GM18511 (cell line): ENCODE measurements around the gene SMCR8.
"Not testable (repeated sequence)": the region's sequence is repeated elsewhere in the genome, so short reads cannot be mapped to it uniquely, and the experiment has no call there.

Experiments
- ATAC-seq: cut with Tn5 transposase; IDR thresholded peaks from one replicate; pipeline ENCODE4 v1.9.1; 2021; ENCODE audit warnings: mild to moderate bottlenecking, moderate library complexity; ENCODE audit not compliant: unreplicated experiment

SMCR8 gene

DNA sequence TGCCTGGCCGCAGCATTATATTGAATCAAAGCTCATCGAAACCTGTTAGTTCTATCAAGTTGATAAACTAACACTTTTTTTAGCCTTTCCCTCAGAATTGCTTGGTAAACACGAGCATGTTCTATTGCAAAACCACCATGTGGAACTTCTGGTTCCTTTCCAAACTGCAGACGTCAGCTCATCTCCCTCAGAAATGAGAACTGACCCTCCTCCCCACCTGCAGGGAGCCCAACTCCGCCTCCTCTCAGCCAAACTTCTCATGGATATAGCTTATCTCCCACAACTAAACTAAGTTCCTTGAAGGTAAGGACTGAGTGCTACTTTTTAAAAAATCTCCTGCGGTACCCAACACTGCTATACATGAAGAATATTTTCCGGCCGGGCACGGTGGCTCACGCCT is 41.5 kb downstream of the SMCR8 start:
- no peak for ATAC-seq

DNA sequence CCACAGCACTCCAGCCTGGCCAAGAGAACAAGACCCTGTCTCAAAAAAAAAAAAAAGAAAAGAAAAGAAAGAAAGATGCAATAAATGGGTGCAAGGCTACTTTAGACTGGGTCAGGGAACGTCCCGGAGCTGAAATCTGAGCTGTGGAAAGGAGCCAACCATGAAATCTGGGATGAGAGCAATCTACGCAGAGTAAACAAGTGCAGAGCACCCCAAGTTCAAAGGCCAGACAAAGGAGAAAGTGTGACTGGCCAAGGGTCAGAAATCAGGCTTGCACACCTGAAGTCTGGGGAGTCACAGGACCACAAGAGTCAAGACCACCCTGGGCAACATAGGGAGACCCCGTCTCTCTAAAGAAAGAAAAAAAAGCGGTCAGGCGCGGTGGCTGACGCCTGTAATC is 45.4 kb downstream of the SMCR8 start:
- ATAC-seq = no peak

DNA sequence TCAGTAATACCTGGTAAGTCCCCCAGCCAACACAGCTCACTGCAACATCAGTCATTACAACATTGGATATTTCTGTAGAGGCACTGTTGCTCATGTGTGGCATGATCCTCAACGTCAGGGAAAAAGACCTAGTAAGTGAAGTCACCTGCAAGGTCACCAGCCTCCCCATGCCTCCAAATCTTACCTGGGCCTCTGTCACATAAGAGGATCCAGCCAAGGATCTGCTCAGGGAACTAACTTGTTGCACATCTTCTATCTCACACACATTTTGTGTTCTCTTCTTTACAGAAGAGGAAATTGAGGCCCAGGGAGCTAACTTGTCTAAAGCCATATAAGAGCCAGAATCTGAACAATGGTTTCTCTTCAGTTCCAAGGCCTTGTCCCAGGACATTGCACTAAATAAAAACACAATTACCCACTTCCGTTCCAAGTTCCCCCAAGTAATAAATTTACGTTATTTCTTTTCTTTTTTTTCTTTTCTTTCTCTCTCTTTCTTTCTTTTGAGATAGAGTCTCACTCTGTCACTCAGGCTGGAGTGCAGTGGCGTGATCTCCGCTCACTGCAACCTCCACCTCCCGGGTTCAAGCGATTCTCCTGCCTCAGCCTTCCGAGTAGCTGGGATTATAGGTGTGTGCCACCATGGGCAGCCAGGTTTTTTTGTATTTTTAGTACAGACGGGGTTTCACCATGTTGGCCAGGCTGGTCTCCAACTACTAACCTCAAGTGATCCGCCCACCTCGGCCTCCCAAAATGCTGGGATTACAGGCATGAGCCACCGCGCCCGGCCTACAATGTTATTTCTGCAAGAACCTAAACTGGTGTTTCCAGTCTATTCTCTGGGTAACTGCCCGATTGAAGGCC is 47.0 kb downstream of the SMCR8 start:
- no peak for ATAC-seq

DNA sequence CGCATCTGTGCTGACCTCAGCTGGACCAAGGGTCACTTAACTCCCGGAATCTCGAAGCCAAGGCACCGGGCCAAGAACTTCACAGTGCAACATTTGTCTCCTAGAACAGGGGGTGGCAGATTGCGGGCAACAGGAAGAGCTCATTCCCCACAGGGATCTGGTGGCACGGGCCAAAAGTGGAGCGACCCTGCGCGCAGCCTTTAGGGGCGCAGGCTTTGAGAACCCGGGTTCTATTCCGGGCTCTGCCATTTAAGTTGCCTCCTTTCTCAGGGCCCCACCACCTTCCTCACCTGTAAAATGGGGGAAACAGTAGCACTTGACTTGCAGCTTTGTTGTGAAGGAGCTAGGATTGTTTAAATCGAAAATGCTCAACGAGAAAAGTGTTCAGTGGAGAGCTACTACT is 47.6 kb downstream of the SMCR8 start:
- ATAC-seq = peak; percentile 13

DNA sequence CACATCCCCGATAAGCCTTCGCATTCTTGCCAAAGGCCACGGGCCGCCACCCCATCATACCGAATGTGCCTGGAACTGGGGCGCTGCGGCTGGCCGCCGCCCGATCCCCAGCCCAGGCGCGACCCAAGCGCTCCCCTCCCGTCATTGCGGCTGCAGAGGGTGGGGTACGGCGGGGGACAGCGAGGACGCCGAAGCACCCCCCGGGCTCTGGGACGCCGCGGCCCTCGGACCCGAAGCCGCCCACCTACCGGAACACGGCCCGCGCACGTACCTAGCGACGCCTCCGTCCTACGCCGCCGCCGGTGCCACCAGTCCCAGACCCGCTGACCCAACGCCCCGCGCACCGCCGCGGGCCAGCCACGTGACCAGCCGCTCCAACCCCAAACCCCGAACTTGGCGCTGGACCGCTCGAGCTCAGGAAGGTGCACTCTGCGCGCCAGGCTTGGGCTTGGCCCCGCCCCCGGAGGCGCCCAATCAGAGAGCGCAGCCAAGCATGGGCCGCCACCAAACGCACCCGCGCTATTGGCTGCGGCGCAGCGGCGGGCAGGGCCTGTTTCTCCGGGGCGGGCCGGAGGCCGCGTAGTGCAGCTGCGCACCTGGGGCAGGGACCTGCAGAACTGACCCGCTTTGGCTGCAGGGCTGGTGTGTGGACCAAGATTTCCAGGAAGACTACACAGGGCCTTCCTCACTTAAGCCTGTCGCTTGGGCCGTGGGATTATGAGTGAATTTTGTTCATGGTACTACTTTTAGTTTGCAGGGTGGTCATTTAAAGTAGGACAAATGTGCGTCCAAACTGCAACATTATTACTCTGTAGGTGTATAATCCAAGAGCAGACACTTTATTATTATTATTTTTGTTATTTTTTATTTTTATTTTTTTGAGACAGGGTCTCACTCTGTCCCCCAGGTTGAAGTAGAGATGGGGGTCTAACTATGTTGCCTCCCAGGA is 48.3 kb downstream of the SMCR8 start, which contains the start of gene SHMT1:
TSS of gene SHMT1 (minus strand) at position 450 of the 949 bp plus-strand sequence. CDS start 7,569 bp downstream, outside the sequence.
- ATAC-seq = peak; percentile 97

DNA sequence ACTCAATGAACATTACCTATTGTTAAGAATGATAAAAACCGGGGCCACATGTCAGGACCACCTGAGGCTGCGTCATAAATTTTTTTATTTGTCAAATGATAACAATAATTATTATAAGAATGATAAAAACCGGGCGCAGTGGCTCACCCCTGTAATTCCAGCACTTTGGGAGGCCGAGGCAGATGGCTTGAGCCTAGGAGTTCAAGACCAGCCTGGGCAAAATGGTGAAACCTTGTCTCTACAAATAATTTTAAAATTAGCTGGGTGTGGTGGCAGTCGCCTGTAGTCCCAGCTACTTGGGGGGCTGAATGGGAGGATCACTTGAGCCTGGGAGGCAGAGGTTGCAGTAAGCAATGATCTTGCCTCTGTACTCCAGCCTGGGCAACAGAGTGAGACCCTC is 49.1 kb downstream of the SMCR8 start:
- no peak for ATAC-seq

DNA sequence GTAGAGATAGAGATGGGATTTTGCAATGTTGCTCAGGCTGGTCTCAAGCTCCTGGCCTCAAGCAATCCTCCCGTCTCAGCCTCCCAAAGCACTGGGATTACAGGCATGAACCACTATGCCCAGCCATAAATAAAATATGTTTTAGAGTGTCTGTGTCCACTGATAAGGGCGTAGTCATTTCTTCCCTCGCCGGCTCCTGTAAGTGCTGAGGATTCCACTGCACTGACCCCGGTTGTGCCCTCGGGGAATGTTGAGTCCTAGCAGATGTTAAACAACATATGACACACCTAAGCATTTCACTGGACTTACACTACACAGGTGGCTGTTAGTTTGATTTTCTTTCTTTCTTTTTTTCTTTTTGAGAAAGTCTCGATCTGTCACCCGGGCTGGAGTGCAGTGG is 53.9 kb downstream of the SMCR8 start:
- no peak for ATAC-seq

DNA sequence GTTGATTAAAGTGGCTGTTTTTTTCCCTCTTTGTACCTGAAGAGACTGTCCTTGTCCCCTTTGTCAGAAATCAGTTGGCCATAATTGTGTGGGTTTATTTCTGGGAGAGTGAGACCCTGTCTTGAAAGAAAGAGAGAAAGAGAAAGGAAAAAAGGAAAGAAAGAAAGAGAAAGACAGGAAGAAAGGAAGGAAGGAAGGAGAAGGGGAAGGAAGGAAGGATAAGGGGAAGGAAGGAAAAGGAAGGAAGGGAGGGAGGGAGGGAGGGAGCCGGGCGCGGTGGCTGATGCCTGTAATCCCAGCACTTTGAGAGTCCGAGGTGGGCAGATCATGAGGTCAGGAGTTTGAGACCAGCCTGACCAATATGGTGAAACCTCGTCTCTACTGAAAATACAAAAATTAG is 55.7 kb downstream of the SMCR8 start:
- ATAC-seq = no peak

DNA sequence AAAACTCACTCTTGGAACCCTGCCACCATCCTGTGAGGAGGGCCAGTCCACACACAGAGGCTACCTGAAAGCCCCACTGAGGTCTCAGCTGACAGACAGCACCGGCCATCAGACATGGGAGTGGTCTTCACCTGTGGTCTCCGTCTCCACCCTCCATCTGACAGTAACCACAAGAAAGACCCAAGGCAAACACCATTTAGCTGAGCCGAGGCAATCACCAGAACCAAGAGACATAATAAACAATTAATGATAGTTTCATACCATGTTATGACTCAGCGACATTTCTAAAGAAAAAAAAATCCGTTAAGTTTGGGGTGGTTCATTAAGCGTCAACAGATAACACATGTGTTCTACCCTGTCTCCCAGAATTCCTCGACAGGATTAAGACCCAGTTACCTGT is 56.4 kb downstream of the SMCR8 start:
- ATAC-seq = no peak

DNA sequence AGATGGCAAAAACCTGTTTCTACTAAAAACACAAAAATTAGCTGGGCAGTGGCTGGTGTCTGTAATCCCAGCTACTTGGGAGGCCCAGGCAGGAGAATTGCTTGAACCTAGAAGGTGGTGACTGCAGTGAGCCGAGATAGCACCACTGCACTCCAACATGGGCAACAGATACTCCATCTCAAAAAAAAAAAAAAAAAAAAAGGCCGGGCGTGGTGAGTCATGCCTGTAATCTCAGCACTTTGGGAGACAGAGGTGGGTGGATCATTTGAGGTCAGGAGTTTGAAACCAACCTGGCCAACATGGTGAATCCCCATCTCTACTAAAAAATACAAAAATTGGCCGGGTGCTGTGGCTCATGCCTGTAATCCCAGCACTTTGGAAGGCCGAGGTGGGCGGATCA is 58.1 kb downstream of the SMCR8 start:
- not testable (repeated sequence) for ATAC-seq

DNA sequence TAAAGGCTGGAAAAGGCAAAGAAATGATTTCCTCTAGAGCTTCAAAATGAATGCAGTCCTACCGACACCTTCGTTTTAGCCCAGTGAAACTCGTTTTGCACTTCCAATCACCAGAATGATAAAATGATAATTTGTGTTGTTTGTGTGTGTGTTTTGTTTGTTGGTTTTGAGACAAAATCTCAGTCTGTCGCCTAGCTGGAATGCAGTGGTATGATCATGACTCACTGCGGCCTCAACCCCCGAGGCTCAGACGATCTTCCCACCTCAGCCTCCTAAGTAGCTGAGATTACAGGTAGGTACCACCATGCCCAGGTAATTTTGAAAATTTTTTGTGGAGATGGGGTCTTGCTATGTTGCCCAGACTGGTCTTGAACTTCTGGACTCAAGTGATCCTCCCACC is 59.1 kb downstream of the SMCR8 start:
- no peak for ATAC-seq
